Measurements from ENCODE around the gene LMAN1L. TPM values are rescaled to one million over a fixed set of nuclear protein-coding genes. Genes with fewer than 3 reads are reported as not detected.

Gene LMAN1L
- total and polyA plus RNA-seq, 4 donors, result 0.08 TPM; not detected in 3

- H3K9me3 ChIP-seq (ENCODE audit: control insufficient read depth in 4 of 4, low read length in 3 of 4), result no peaks in the 10 kb centered on the region
- H3K27me3 ChIP-seq (ENCODE audit: control insufficient read depth in 4 of 4, insufficient read depth in 4 of 4, low read length in 3 of 4), result peaks cover 0 to 3% (median 1%) of the 10 kb centered on the region in 4 donors
- no peak for TF ChIP-seq FOXA2 (IDR thresholded peaks at IDR 0.05)
- TF ChIP-seq, protein P1, sequence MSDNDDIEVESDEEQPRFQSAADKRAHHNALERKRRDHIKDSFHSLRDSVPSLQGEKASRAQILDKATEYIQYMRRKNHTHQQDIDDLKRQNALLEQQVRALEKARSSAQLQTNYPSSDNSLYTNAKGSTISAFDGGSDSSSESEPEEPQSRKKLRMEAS (IDR thresholded peaks at IDR 0.05), result no peak
- TF ChIP-seq JUND (IDR thresholded peaks at IDR 0.05), result no peak
- no peak for TF ChIP-seq REST (IDR thresholded peaks at IDR 0.05)
- TF ChIP-seq HNF4G (IDR thresholded peaks at IDR 0.05), result no peak
- TF ChIP-seq RXRA (IDR thresholded peaks at IDR 0.05), result no peak
- no peak for TF ChIP-seq EGR1 (IDR thresholded peaks at IDR 0.05; ENCODE audit: low read depth in 2 of 2)
- no peak for TF ChIP-seq YY1 (IDR thresholded peaks at IDR 0.05)
- TF ChIP-seq RAD21 (IDR thresholded peaks at IDR 0.05), result no peak
- TF ChIP-seq ATF3 (IDR thresholded peaks at IDR 0.05), result no peak
- no peak for TF ChIP-seq NR2F2 (IDR thresholded peaks at IDR 0.05)
- TF ChIP-seq FOXA1 (IDR thresholded peaks at IDR 0.05), result no peak
- no peak for TF ChIP-seq CTCF (IDR thresholded peaks at IDR 0.05; ENCODE audit: low read depth, low read length, missing input control)
- no peak for TF ChIP-seq ZBTB33 (IDR thresholded peaks at IDR 0.05)
- TF ChIP-seq SP1 (IDR thresholded peaks at IDR 0.05), result no peak
- TF ChIP-seq HNF4A (conservative IDR thresholded peaks at IDR 0.05), result no peak
- no peak for TF ChIP-seq TAF1 (conservative IDR thresholded peaks at IDR 0.05)
- no peak for TF ChIP-seq GABPA (IDR thresholded peaks at IDR 0.05 in 1 of 2, conservative IDR thresholded peaks at IDR 0.05 in 1 of 2)
- no peak overlapping the region for H3K9ac ChIP-seq (ENCODE audit: low read depth in 1 of 2, low read length in 2 of 2)
- H3K27ac ChIP-seq (ENCODE audit: low read depth in 1 of 2, low read length in 2 of 2), result no peak overlapping the region
- no peak overlapping the region for H3K4me3 ChIP-seq (ENCODE audit: low read depth in 1 of 3, low read length in 3 of 3)
- peaks cover 0 to 1% (median 0%) of the 10 kb centered on the region in 4 donors for H3K4me1 ChIP-seq (ENCODE audit: control insufficient read depth in 4 of 4, insufficient read depth in 4 of 4, low read length in 3 of 4)
- no peaks in the 10 kb centered on the region for H3K36me3 ChIP-seq (ENCODE audit: control insufficient read depth in 4 of 4, insufficient read depth in 3 of 4, low read depth in 1 of 4, low read length in 3 of 4)
- DNase-seq (ENCODE audit: low spot score), result no peak
- WGBS, result 62% methylated on average over 10 of the region's 10 CpGs
Measured at GRCh38 chr15:74825866-74826265, 13.2 kb downstream of the LMAN1L start.
